NB4 (cell line): ENCODE measurements around the gene MATR3.

Source experiments
- DNase-seq: peaks from one replicate; pipeline ENCODE4 v3.0.0; 2010; ENCODE audit warnings: low read depth
- H3K4me3 ChIP-seq: one replicate; pipeline ENCODE4 v1.5.1; 2011; ENCODE audit warnings: mild to moderate bottlenecking, low read depth, low read length, moderate library complexity
- MAX ChIP-seq: IDR thresholded peaks from 2 replicates; pipeline ENCODE4 v1.6.1; 2011; ENCODE audit warnings: low read depth, low read length
- MYC ChIP-seq: IDR thresholded peaks from 2 replicates; pipeline ENCODE4 v1.6.1; 2011; ENCODE audit warnings: low read depth, low read length
- POLR2A ChIP-seq: IDR thresholded peaks from 2 replicates; pipeline ENCODE4 v1.6.1; 2011; ENCODE audit warnings: mild to moderate bottlenecking; ENCODE audit not compliant: insufficient read length; ENCODE audit errors: extremely low read depth
- TF ChIP-seq, protein P1 (sequence below): IDR thresholded peaks from one replicate; pipeline ENCODE4 v1.5.1; 2012; ENCODE audit warnings: low read depth, low read length

Gene MATR3

DNA sequence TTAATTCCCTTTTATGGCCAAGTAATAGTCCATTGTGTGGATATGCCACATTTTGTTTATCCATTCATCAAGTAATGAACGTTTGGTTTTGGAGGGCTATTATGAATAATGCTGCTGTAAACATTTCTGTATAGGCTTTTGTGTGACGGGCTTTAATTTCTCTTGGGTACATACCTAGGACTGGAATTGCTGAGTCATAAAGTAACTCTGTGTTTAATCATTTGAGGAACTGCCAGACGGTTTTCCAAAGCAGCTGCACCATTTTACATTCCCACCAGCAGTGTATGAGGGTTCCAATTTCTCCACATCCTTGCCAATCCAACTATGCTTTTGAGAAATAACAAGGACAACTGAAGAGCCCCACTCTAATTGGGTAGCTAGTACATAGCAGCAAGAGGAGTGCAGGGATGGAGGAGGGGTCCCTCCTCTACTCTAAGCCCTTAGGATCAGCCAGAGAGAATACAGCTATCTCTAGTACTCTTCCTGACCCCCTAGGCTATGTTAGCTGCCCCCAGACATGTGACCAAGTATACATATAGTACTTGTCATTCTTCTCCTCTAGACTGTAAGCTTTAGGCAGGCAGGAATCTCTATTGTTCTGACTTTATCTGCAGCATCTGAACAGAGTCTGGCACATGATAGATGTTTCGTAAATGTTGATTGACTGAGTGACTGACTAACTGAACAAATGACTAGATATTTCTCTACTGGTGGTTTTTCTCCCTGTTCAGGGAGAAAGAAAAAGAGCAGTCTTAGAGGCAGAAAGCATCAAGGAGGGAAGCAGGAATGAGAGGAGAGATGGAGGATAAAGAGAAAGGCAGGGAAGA, 22.1 kb upstream of the MATR3 start:
- DNase-seq, result peak; percentile 67
- TF ChIP-seq POLR2A, result no peak
- no peak for TF ChIP-seq MYC
- no peak for TF ChIP-seq MAX
- TF ChIP-seq, protein P1, sequence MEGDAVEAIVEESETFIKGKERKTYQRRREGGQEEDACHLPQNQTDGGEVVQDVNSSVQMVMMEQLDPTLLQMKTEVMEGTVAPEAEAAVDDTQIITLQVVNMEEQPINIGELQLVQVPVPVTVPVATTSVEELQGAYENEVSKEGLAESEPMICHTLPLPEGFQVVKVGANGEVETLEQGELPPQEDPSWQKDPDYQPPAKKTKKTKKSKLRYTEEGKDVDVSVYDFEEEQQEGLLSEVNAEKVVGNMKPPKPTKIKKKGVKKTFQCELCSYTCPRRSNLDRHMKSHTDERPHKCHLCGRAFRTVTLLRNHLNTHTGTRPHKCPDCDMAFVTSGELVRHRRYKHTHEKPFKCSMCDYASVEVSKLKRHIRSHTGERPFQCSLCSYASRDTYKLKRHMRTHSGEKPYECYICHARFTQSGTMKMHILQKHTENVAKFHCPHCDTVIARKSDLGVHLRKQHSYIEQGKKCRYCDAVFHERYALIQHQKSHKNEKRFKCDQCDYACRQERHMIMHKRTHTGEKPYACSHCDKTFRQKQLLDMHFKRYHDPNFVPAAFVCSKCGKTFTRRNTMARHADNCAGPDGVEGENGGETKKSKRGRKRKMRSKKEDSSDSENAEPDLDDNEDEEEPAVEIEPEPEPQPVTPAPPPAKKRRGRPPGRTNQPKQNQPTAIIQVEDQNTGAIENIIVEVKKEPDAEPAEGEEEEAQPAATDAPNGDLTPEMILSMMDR, result no peak
- no peak overlapping the region for H3K4me3 ChIP-seq

- DNase-seq, result peak; percentile 91
- peak overlapping the region; percentile 65 for H3K4me3 ChIP-seq
Observed at GRCh38 chr5:139272471-139273321, 20.8 kb upstream of the MATR3 start.

GRCh38 chr5:139273322-139273571, 20.3 kb upstream of the MATR3 start:
- DNase-seq, result no peak
- peak overlapping the region; percentile 65 for H3K4me3 ChIP-seq
- TF ChIP-seq, protein P1, result no peak
- no peak for TF ChIP-seq MYC
- no peak for TF ChIP-seq POLR2A
- no peak for TF ChIP-seq MAX

More at GRCh38 chr5:139272471-139273321, 20.8 kb upstream of the MATR3 start:
- TF ChIP-seq MYC, result peak; percentile 58; the same call in 1 of the 2 replicates
- no peak for TF ChIP-seq POLR2A
- TF ChIP-seq MAX, result peak; percentile 81
- TF ChIP-seq, protein P1, result no peak

DNA sequence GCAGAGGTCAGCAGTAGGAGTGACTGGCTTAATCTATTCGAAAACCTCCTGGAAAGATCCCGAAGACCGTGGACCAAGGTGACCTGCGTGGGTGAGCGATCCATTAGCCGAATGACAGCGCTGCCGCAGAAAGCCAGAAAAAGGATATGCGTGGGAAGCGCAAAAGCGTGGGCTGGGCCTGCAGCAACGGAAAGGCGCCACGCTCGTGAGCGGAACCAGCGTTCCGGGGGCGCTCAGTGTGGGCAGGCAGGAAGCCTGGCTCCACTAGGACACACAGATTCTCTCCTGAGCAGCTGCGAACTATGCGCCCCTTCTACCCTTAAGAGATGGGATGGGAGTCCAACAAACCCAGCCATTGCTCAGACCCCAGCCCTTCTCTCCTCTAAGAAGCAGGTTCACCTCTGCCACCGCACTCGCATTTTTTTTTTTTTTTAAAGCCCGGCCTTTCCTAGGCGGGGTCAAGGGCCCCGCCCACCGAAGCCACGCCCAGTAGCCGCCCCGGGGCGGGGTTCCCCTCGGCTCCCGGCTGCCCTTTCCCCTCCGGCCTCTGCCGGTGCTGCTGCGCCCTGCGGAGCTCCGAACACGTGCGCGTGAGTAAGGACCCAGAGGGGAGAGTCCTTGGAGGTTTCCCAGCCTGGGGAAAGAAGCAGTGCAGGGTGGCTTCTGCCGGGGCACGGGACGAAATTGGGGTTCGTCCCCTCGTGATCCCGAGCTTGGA, 19.8 kb upstream of the MATR3 start:
- TF ChIP-seq MYC, result peak; percentile 96
- peak; percentile 99 for TF ChIP-seq MAX
- TF ChIP-seq, protein P1, result no peak
- peak; percentile 93 for TF ChIP-seq POLR2A
- peak overlapping the region; percentile 96 for H3K4me3 ChIP-seq
- peak; percentile 93 for DNase-seq

DNA sequence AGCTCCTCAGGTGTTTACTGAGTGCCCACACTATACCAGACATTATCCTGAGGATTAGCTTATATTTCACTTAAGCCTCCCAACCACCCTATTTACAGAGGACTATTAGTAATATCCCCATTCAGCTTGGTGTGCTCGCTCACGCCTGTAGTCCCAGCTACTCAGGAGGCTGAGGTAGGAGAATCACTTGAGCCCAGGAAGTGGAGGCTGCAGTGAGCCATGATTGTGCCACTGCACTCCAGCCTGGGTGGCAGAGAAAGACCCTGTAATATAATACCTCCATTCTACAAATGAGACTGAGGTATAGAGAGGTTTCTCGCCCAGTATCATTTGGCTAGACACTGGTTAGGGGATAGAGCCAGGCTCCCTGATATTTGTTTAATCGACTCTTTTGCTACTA, 18.0 kb upstream of the MATR3 start:
- peak overlapping the region; percentile 96 for H3K4me3 ChIP-seq
- DNase-seq, result no peak
- TF ChIP-seq, protein P1, result no peak
- TF ChIP-seq POLR2A (no peak), MYC (no peak), MAX (no peak)
